Stomach (tissue), 4 donors: ENCODE results near the gene FAM131B.

Experiments
- EP300 ChIP-seq: sonication (generic); formaldehyde crosslinking; IDR thresholded peaks from one replicate; pipeline ENCODE4 v1.6.1; 2017; ENCODE audit warnings: antibody characterized with exemption
- POLR2A ChIP-seq, 4 donors: fragments of 450-650 bp; IDR thresholded peaks; one replicate each; pipeline ENCODE4 v1.6.1; 2016; ENCODE audit warnings: antibody characterized with exemption in 4 of 4, control low read depth in 2 of 4, mild to moderate bottlenecking in 1 of 4, moderate library complexity in 1 of 4

GRCh38 chr7:143362131-143363015 is at the start of gene FAM131B:
- no peak for TF ChIP-seq POLR2A (IDR thresholded peaks at IDR 0.05)
- TF ChIP-seq EP300, result no peak
